ENCODE data around the gene DNAL4.
A peak's percentile ranks its signal among the peaks of the same experiment; 100 is the strongest.

The DNAL4 gene

DNA sequence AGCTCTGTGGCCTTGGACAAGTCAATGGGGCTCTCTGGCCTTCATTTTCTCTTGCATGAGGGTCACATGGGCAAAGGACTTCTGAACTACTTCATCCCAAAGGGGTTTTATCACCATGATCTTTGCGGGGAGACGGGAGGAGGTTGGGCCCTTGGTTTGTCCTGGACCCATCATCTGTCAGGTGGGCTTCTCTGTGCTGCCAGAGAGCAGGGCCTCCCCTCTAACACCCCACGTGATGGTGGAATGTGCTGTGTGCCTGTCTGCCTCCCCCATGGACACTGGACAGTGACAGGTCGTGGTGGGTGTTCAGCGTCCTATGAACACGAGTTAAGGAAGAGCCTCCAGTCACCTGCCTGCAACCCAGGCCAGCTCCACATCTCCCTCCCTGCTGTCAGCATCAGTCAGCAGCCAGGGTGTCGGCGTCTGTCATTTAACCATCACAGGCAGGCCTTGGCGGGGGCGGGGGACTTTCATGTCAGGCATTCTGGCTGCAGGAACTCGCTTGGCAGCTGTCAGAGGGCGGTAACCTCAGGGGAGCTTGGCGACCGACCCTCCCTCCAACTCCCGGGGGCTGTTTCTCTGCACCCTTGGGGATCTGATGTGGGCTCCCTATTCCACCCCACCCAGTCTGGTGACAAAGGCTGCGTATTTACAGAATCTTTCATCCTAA, 35.5 kb downstream of the DNAL4 start:
- DNase-seq (ENCODE audit: low read depth in 2 of 2): peak; percentile 63 to 68

DNA sequence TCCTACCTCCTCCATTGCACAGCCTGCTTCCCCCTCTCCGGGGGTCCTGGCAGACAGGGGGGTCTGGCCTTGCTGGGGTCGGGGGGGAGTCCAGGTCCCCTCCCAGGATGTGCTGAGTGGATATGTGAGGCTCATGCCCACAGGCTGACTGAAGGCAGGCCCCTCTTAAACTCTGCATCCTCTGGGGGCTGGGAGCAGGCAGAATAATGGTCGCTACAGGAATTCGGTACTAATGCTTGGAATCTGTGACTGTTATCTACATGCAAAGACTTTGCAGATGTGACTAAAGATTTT, 36.5 kb downstream of the DNAL4 start:
- DNase-seq (ENCODE audit: low read depth in 2 of 2): no peak

DNA sequence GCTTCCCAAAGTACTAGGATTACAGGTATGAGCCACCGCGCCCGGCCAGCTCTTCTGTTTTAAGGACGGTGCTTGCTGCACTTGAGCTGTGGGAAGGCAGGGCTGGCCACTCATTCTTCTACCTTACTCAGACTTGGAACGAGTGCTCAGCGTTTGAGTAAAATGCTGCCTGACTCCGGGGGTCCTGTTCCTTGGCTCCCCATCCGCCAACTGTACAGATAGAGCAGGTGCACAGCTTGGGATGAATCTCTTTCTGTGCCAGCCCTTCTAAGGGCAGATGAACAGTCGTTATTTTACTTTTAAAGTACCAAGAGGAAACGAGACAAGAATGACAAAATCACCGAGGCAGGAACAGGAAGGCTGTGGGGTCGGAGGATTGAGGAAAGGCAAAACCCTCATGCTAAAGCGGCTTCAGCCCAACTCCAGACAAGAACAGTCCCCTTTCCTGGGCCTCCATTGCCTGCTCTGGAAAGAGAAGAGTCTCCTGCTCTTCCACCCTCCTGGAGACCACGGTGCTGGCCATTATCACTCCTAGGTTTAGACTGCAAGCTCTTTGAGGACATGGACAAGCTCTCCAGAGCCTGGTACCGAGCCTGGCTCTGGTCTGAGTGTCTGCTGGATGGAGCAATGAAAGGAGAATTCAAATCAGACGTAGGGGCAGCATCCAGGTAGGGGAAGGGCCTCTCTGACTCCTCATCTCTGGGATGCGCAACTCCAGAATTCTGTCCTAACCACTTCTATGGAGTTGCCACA, 37.1 kb downstream of the DNAL4 start:
- no peak for DNase-seq (ENCODE audit: low read depth in 2 of 2)

DNA sequence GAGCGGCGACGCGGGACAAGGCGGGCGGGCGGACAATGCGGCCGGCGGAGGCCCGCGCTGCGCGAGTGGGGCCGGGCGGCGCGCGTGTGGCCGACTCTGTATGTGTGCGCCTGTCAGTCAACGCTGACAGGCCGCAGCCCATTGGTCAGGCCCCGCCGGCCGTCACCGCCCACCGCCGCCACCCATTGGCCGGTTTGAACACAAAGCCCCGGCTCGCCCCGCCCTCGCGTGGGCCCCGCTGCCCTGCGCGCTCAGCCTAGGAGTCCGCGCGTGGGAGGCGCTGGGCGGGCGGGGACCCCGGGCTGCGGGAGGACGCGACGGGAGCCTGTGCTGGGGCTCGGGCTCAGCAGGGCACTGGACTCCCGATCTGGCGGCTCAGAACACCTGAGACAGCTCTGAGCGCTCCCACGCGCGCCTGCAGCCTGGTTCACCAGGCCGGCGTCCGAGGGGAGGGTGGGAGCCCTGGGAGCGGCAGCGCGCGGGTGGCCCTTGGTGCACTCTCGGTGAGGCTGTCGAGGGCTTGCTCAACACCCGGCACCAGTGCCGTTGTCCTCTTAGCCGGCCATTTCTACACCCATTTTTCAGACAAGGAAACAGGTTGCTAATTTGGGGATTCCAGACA, 37.9 kb downstream of the DNAL4 start, which contains the start of gene SUN2:
SUN2 (minus strand) TSS at position 88 of the 622 bp plus-strand sequence. CDS start 3,370 bp downstream, outside the sequence.
- peak; percentile 88 to 96 for DNase-seq (ENCODE audit: low read depth in 2 of 2)

DNA sequence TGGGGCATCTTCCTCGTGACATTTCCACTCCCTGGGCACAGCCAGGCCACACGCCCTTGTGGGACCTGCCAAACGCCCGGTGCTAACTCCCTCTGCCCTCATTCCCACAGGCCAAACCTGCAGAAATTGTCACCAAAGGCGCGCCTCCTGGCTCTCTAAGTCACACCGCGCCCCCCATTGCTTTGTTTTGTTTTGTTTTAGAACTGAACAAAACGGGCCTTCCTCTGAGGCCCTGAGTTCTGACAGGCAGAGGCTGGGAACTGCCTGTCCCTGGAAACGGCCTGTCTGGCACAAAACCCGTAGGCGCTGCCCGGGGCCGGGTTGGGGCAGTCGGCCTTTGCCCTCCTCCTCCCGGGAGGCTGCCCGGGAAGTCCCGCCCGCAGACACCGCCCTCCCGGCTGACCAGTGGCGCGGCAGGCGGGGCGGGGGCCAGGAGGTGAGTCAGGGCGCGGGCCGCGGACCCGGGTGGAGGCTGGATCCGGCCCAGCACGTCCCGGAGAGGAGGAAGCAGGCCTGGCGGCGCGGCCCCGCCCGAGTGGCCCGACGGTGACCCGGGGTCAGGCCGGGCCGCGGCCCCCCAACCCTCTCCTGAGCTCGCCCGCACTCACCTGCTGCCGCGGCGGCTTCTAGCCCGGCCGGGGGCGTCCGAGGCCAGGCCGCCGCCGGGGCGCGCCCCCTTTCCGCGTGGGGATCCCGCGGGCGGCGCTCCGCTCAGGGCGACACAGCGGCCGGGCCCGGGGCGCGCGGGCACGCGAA, 38.6 kb downstream of the DNAL4 start:
- peak in 1 of 2 donors; percentile 51 for DNase-seq (ENCODE audit: low read depth in 2 of 2)

DNA sequence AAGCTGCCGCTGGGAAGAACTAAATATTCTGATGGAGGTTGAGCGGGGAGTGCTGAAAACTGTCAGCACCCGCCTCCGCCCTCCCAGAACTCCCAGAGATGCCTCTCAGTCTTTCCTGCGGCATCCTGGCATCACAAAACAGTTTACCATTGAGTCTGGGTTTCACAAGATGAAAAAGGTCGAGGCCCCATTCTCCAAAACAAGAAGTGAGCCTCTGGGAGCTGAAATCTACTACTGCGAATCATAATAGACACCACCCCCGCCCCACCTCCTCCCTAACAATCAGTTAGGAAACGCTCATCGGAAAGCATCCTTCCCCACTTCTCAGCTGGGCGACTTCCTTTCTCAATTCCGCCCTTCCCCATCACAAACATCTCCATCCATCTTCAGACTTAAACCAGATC, 39.2 kb downstream of the DNAL4 start:
- DNase-seq (ENCODE audit: low read depth in 2 of 2): peak in 1 of 2 donors; percentile 19

DNA sequence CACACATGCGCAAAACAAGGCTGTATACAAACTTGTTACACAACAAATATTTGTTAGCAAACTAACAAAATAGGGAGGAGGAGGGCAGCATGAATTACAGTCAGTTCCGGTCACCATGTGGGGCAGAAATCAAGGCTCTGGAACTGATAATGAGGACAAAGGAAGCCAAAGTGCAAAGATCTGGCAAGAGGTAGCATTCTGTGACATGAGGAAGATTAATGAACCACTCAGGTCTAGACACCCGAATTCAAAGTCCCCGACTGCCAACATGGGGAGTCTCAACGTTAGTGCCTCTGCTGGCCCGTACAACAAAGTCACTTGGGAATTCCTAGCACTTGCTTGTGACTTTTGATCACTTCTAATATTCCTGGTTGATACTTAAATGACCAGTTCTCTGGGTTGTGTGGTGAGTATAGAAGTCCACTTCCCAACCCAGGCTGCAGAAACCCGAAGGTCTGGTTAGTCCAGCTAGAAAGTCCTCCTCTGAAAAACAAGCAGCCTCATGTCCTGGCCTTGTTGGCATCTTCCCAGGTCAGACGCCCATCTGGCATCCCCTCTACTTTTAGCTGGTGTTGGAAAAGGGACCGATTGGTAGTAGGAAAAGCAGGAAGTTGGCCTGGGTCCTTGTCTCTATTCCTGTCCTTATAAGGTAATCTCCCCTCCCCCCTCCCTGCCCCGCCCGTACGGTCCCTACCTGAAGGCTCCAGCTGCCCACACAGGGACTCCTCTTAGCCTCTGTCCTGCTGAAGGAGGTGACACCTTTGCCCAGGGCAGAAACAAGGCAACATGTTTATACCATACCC, 39.8 kb downstream of the DNAL4 start:
- no peak for DNase-seq (ENCODE audit: low read depth in 2 of 2)

DNA sequence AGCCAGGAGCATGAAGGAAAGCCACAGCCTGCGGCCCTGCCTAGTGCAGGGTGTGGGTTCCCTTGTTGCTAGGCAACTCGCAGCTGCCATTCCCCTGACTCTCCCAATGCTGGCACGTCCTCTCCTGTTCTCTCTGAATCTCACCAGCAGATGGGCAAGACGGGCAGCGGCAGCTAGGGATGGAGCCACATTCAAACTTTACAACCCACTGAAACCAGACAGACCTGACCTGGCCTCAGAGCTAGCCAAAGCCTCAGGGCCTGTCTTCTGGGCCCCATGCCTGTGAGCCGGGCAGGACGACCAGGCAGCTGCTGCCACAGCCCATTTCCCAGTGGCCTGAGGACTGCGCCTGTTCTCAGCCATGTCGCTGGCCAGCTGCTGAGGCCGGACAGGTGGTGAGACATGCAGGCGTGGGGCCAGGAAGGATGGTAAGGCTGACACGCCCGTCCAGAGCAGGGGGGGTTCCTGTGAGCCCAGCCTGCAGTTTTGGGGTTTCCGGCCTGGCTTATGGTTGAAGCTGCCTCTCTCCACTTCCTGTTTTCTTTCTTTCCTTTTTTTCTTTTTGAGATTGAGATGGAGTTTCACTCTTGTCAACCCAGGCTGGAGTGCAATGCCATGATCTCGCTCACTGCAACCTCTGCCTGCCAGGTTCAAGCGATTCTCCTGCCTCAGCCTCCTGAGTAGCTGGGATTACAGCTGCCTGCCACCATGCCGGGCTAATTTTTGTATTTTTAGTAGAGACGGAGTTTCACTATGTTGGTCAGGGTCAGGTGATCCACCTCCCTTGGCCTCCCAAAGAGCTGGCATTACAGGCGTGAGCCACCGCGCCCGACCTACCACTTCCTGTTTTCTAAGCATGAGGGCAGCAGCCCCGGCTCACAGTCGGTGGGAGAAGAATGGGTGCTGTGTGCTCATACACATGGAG, 42.3 kb downstream of the DNAL4 start:
- DNase-seq (ENCODE audit: low read depth in 2 of 2): peak; percentile 51 to 65

DNA sequence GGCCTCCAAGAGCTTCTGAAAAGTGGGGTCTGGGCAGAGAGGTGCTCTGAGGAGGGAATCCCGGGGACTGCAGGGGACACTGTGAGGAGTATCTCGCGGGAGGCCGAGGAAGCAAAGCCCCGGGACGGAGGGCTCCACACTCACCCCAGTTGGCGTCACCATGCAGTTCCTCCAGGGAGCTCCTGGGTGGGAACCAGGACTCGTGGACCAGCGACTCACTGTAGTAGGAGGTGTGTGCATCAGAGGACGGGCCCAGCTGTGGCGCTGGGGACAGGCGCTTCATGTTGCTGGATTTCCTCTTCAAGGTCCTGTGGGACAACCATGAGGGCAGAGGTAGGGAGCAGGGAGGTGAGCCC, 42.9 kb downstream of the DNAL4 start:
- no peak for DNase-seq (ENCODE audit: low read depth in 2 of 2)

DNA sequence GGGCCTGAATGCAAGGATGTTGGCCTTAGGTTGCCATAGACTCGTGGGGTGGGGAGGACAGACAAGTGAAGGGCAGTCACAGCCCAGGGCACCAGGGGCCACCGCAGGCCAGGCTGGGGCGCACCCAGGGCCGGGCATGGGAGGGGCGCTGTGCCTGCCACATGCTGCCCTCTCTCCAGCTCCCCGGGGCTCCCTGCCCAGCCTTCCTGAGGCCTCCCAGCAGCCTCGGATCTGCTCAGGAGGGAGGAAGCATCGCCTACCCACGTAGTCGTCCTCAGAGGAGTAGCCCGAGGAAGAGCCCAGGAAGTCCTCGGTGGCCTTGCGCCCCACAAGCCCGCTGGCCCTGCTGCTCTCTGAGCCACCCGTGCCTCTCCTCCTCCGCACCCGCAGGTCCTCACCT, 43.3 kb downstream of the DNAL4 start:
- DNase-seq (ENCODE audit: low read depth in 2 of 2): no peak

DNA sequence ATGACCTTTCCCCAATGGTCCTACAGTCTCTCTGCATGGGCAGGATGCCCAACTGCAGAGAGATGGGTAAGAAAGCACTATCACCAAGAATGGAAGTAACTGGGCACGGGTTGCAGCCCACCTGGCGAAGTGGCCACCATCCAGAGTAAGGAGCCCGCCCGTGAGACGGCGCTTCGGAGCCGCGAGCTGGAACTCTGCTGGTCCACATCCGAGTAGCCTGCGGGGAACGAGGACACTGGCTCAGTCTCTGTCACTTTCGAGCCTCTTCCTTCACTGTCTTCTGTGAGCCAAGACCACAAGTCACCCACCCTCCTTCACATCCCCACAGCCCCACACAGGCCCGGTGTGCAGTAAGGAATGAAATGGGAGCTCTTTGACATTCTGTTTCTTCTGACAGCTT, 43.8 kb downstream of the DNAL4 start:
- DNase-seq (ENCODE audit: low read depth in 2 of 2): no peak

DNA sequence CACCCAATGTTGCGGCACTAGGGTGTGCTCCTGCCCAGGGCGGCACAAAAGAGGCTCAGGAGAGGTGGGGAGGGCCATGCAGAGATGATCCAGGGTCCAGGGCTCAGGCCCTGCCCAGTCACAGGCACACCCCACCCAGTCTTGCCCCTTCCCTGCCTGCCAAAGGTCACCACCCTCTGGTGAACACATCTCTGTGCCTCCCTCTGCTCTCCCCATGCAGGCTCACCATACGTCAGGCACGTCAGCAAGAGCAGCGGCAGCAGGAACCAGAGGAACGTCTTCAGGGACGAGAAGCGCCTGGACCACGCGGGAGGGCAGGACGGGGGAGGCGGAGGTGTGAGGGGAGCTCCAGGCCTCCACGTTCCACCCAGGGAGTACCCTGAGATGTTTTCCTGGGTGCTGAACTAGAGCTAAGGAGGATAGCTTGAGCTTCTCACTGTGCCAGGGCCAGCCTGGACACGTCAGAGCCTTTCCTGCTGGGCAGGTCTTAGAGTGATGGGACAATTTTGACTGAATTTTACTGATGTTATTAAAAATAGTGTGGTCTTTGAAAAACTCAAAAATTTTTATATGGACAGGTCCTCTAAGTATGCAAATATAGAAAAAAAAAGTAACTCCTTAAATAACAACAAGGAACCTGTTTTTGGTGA, 45.3 kb downstream of the DNAL4 start:
- DNase-seq (ENCODE audit: low read depth in 2 of 2): no peak

DNA sequence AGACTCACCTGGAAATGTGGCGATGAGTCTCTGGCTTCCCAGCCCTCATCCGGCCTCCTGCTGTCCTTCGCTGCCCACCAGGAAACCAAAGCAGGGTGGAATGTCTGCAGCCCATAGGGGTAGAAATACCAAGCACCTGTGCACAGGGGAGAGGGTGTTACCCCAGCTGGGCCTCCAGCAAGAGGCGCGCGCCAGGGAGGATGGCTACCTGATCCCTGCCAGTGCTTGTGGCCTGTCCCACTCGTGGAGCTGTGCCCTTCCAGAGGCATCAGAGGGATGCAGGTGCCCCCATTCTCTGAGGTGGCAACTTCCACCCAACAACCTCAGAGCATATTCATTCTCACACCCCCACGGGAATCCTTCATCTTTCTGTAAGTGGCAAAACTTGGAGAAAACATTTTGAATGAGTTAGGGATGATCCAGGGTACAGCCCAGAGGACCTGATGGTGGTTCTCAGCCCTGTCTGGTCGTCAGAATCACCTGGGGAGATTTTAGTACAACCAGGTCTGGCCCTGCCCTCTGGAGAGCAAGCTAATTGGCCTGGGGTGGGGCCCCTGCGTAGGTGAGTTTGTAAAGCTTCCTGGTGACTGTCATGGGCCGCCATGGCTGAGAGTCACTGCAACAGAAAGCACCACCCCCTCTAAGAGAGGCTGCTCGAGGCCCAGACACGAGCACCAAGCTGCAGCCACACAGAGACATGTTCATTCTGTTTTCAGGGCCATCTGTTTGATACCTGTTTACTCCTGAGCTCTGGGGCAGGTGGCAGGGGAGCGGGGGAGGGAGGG, 48.1 kb downstream of the DNAL4 start:
- no peak for DNase-seq (ENCODE audit: low read depth in 2 of 2)

DNA sequence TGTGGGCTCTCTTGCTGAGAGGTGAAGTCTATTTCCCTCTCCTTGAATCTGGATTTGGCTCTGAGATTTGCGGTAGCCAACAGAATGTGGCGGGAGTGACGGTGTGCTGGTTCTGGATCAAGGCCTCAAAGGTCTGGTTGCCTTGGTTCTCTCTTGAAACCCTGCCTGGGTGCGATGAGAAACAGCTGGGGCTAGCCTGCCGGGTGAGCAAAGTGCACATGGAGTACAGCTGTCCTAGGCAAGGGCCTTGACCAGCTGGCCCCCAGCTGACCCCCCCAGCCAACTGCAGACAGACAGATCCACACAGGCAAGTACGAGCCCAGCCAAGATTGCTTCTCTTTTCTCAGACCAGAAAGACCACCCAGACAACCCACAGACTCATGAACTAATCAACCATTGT, 49.0 kb downstream of the DNAL4 start:
- no peak for DNase-seq (ENCODE audit: low read depth in 2 of 2)

DNA sequence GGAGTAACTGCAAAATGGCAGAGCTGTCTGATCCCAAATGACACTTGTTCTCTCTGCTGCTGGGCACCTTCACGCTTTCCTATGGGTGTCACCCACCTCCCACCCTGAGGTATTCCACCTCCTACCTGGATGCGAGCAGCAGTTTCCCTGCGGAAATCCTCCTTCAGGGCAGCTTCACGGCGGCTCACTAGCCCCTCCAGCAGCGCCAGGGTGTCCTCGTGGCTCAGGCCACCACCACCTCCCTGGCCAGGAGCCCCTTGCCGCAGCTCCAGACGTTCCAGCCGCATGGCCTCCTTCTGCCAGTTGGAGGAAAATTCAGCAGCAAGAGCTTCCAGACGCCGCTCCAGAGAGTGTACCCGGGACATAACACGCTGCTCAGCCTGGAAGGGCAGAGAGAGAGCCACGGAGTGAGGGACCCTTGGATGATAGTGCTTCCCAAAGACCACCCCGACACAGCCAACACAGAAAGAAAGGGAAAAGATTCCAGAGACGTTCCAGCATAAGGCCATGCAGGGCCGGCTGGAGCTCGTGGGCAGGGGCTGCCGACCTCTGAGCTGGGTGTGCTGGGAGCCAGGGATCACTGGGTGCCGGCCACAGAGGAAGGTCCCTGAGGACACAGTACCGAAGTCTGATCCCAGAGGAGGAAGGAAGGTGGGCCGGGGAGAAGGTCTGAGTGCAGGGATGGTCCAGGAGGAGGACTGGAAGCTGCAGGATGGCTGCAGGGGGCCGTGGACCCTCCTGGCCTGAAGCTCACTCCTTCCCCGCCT, 51.6 kb downstream of the DNAL4 start:
- DNase-seq (ENCODE audit: low read depth in 2 of 2): no peak

DNA sequence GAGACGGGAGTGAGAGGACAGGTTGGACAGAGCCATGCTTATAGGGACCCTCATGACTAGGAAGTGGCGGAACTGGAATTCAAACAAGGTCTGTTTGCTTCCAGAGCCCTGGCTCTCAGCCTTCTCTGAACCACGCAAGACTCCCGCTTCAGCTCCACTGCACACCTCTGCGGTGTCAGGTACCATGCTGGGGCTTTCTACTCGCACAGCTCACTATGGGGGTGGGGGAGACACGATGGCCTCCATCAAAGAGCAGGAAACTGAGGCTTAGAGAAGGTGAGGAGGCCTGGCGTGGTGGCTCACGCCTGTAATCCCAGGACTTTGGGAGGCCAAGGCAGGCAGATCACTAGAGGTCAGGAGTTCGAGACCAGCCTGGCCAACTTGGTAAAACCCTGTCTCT, 52.4 kb downstream of the DNAL4 start:
- DNase-seq (ENCODE audit: low read depth in 2 of 2): no peak

DNA sequence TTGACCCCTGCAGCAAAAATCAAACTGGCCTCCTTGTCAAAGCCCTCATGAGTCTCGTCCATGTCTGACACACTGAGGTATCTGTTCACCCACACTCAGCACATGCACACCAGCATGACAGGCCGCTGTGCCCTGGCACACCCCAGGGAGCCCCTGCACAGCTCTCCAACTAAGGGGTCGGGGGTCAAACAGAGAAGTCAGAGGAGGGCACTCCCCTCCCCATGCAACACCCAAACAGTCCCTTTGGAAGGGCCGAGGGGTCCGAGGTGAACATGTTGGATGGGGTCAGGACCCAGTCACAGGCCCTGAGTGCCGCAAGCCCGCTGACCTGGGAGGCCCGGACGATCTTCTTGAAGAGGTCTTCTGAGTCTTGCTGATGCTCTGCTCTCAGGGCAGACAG, 52.8 kb downstream of the DNAL4 start:
- no peak for DNase-seq (ENCODE audit: low read depth in 2 of 2)

DNA sequence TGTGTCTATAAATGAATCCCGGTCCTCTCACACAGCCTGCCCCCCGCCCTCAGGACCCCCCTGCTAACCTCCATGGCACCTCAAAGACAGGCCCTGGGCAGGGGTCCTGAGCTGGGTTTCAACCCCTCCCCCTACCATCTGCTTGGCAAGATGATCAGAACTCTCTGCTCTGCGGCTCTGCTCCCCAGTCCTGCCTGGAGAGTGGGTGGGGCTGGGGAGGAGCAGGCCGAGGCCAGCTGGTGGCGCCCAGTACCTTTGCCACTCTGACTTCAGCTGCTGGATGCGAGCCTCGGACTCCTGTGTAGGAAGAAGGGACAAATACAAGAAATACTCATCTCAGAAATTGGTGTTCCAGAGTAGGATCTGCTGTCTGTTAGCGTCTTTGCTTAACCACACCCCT, 53.2 kb downstream of the DNAL4 start:
- DNase-seq (ENCODE audit: low read depth in 2 of 2): no peak
